GM11168 (cell line): Measurements from ENCODE around the gene XRCC4.

ENCODE experiments used
- in situ Hi-C: fragments of 300-500 bp; cut with MboI; formaldehyde crosslinking; loops from one replicate; pipeline ENCODE4 v1.12.0; 2022; ENCODE audit warnings: low sequenced_read_pairs; ENCODE audit not compliant: unreplicated experiment

XRCC4 gene

GRCh38 chr5:83368835-83369234, 291.5 kb downstream of the XRCC4 start:
- in situ Hi-C loops: no loop called here

- in situ Hi-C loops: no loop called here
Observed at GRCh38 chr5:83370957-83371356, 293.6 kb downstream of the XRCC4 start.

GRCh38 chr5:83371726-83372125, 294.4 kb downstream of the XRCC4 start:
- in situ Hi-C loops: no loop called here

GRCh38 chr5:83374547-83374946, 297.2 kb downstream of the XRCC4 start:
- in situ Hi-C loops: no loop called here

- in situ Hi-C loops: no loop called here
Observed at GRCh38 chr5:83375049-83375745, 297.9 kb downstream of the XRCC4 start.

GRCh38 chr5:83376461-83376860, 299.1 kb downstream of the XRCC4 start:
- in situ Hi-C loops: no loop called here

GRCh38 chr5:83377131-83377865, 300.0 kb downstream of the XRCC4 start:
- in situ Hi-C loops: no loop called here

- in situ Hi-C loops: no loop called here
Observed at GRCh38 chr5:83378624-83379289, 301.4 kb downstream of the XRCC4 start.

GRCh38 chr5:83385812-83386211, 308.5 kb downstream of the XRCC4 start:
- in situ Hi-C loops: no loop called here

- in situ Hi-C loops: no loop called here
Observed at GRCh38 chr5:83387041-83387440, 309.7 kb downstream of the XRCC4 start.

GRCh38 chr5:83388608-83389007, 311.3 kb downstream of the XRCC4 start:
- in situ Hi-C loops: no loop called here

- in situ Hi-C loops: no loop called here
Observed at GRCh38 chr5:83392766-83393503, 315.6 kb downstream of the XRCC4 start.

GRCh38 chr5:83393504-83393866, 316.1 kb downstream of the XRCC4 start:
- in situ Hi-C loops: no loop called here

GRCh38 chr5:83394190-83394589, 316.8 kb downstream of the XRCC4 start:
- in situ Hi-C loops: no loop called here

GRCh38 chr5:83396662-83397061, 319.3 kb downstream of the XRCC4 start:
- in situ Hi-C loops: no loop called here

GRCh38 chr5:83397658-83398057, 320.3 kb downstream of the XRCC4 start:
- in situ Hi-C loops: no loop called here

- in situ Hi-C loops: no loop called here
Observed at GRCh38 chr5:83400241-83400640, 322.9 kb downstream of the XRCC4 start.

GRCh38 chr5:83400701-83401100, 323.4 kb downstream of the XRCC4 start:
- in situ Hi-C loops: no loop called here

- in situ Hi-C loops: no loop called here
Observed at GRCh38 chr5:83401122-83401731, 323.9 kb downstream of the XRCC4 start.

GRCh38 chr5:83401775-83402174, 324.4 kb downstream of the XRCC4 start:
- in situ Hi-C loops: no loop called here
